ENCODE results near the gene SLC8A1.

SLC8A1 gene

DNA sequence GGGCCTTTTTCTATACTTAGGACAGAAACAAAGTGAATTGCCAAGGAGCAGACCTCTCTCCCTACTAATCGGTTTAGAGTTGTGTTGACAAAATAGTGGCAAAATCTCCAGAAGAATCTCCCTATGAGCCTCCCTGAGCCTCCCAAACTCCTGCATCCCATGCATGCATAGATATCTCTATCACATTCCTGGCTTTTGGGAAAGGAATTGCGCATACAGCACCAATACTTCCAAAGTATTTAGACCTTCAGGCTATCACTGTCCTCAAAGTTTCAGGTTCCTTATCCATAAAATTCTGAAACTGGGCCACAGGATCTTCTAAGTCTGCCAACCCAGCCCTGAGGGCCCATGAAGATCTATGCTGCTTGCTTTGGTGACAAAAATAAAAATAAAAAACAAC, 152.1 kb downstream of the SLC8A1 start:
- DNase-seq, result no peak

DNA sequence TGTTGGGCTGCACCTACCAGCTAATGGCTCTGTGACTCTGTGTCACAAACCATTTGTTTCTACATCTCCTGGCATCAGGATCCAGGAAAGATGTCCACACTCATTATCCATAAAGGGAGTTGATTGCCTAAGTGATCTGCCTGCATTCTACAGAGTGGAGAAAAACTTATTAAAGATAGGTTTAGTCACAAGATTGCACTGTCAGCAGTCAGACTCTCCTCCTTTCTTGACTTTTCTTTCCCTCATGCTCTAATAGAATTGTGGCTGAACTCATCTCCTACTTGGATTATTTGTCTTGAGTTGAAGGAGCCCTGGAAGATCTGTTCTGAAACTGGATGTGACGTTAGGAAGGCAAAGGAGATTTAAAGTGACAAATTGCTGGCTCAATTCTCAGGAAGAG, 152.7 kb downstream of the SLC8A1 start:
- no peak for DNase-seq

DNA sequence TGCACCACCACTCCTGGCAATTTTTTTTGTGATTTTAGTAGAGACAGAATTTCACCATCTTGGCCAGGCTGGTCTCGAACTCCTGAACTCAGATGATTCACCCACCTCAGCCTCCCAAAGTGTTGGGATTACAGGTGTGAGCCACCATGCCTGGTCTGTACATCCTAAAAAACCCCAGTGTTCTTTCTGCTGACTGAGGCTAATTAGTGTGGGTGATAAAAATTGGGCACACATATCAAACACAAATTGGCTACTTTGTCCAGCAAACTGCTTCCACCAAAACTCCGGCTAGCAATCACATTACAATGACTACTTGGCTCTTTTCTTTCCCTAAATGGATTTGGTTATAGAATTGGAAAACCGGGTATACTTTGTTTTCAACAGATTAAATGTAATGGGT, 153.9 kb downstream of the SLC8A1 start:
- DNase-seq, result no peak

DNA sequence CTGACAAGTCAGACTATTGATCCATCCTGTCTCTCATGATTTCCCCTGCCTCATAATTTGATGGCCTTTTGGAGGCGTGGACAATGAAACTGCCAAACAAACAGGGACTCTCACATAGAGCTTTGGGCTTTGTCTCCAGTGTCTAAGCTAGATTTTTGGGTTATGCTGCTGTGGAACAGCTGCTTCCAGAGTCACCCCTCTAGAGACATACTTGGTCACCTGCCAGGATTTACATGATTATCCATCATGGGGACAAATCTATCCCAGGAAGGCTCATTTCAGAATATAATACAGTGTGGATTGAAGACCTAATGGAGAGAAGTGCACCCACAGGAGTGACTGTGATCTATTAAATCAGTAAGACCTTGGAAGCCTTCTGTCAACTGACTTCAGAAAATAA, 159.6 kb downstream of the SLC8A1 start:
- no peak for DNase-seq

DNA sequence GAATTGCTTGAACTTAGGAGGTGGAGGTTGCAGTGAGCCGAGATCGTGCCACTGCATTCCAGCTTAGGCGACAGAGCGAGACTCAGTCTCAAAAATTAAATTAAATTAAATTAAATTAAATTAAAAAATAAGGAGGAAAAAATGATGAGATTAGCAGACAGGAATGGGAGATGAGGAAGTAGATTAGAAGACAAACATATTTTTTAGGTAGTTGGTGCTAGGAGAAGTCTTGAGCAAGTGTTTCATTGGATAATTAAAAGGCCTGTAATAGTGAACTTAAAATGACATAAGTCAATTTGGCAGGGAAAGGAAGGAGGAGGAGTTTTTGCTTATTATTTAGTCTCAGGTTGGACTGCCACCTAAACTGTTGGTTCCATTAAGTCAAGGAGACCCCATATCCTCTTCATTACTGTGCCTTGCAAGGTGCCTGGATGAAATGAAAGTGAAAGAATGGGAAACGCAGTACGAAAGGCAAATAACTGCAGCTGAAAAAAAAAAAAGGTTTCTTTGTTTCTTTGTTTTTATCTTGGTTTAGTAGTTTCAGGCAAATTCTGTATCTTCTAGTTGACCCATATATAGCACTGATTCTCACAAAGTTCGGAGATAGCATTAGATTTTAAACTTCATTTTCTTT, 162.0 kb downstream of the SLC8A1 start:
- no peak for DNase-seq

DNA sequence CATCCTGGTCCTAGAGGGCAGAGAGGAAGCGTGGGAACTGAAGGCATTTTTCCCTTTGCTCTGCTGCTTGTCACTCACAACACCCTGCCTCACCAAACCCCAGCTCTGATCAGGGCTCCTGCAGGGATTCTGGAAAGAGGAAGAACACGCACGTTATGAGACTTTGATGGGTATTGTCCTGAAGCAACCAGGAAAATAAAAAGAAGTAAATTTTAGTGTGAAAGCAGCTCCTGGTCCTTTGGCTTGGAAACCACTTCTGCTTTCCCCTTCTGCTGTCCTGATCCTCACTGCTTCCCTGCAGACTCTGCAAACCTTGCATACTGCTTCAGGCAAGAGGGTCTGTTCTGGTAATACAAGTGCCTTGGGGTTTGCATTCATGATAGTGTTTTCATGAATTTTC, 164.1 kb downstream of the SLC8A1 start:
- no peak for DNase-seq

DNA sequence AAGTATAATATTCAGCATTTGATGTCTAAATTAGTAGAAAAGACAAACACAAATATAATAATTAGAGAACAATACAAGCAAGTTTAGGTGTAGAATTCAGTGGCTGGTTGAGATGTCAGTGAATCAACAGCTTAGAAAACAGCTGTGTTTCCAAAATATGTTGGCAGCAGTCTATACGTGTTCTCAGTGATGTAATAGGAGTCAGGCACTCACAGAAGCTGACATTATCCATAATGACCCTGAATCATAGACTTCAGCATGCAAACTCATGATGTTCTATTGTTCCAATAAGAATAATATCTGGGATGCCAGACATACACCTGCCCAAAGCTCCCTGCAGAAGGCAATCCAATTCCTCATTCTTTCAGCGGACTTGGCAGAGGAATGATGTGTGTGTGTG, 164.7 kb downstream of the SLC8A1 start:
- no peak for DNase-seq

DNA sequence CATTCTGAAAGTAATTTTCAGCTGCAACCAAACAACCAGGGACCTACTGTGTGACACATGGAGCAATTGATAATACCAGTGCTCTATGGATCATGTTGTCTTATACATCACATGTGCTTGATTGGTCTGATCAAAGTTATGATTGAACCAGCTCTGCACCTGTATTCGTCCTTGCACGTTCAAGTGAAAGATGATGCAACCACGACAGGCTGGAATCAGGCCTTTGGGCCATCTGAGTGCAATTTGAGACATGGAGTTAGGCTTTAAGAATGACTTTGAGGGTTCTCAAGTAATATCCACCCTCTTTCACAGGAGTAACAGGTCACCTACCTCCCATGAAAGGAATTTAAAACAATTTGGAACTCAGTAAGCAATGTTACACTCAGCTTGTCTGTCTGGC, 165.2 kb downstream of the SLC8A1 start:
- no peak for DNase-seq

DNA sequence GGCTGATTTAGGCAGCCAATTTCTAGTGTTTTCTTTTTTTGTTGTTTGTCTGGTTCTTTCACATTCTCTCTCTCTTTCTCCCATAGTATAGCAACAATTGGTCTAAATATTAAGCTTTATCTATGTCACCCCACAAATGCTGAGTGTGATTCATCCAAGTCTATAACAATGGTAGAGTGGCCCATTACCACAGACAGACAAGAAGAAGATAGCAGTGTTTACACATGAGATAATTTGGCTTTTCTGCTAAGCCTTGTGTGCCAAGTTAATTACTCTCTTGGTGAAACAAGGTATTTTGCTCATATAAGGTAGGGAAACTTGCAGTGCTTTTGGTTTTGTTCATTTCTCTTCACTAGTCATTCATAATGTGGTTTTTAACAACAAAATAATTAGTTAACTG, 166.5 kb downstream of the SLC8A1 start:
- DNase-seq, result no peak

DNA sequence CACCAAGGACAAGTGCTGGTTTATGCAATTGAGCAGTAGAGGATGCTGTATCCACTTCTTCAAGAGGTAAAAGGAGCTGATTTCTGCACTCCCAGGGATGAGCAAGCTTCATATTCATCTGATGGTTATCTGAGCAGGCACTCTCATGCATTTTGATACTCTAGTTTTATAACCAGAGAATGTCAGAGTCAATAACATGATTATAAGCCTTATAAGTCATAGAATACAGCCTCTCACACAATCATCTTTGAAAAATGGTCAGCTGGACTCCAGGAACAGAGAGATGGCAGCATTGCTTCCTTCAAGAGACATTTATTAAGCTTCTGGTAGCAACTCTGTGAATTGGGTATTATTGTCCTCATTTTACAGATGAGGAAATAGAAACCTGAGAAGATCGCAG, 167.1 kb downstream of the SLC8A1 start:
- no peak for DNase-seq

DNA sequence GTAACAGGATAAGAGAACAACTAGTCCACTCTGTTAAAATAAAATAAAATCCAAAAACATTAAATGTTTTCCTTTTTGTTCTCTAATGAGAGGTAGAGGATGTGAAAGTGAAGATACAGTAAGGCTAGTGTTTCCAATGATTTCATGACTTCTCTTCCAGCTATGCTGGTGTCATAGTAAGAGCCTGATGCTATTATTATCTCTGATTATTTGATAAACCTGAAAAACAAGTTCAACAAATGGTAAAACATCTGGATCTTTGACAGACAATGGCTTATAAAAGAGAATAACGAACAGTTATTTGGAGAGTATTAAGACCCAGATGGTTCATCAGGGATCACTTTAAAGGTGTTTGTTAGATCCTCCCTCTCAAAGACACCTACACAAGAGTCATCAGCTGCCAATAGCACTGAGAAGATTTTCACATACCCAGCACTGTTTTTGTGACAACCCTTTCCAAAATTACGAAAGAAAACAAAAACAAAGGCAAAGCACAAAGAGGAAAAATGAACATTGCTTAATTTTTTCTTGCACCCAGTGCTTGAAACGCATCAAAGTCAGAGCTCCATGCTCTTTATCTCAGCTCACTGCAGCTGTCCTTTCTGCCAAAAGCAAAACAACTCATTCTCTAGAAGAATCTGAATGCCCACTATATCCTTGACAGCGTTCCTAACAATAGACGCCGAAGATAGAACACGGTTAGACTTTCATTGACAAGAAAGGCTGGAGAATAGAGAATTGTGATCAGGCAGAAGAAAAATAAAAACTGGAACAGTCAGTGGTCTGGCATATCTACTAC, 168.6 kb downstream of the SLC8A1 start:
- DNase-seq, result no peak

DNA sequence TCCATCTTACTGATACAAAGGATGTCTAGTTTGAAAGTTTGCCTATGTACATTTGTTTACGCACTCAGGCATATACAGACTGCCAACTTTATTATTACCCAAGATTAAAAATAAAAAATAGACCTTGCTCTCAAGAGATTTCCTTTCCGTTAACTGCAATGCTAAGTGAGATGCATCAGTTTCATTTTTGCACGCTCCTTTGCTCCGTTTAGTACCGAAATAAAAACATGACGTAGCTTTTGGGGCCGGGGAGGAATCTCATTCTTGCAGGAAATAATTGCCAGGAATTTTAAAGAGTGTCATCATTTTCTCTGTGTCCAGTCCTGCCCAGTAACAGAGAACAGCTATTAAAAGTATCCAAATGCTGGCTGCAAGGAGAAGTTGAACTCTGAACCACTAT, 169.5 kb downstream of the SLC8A1 start:
- DNase-seq, result no peak

DNA sequence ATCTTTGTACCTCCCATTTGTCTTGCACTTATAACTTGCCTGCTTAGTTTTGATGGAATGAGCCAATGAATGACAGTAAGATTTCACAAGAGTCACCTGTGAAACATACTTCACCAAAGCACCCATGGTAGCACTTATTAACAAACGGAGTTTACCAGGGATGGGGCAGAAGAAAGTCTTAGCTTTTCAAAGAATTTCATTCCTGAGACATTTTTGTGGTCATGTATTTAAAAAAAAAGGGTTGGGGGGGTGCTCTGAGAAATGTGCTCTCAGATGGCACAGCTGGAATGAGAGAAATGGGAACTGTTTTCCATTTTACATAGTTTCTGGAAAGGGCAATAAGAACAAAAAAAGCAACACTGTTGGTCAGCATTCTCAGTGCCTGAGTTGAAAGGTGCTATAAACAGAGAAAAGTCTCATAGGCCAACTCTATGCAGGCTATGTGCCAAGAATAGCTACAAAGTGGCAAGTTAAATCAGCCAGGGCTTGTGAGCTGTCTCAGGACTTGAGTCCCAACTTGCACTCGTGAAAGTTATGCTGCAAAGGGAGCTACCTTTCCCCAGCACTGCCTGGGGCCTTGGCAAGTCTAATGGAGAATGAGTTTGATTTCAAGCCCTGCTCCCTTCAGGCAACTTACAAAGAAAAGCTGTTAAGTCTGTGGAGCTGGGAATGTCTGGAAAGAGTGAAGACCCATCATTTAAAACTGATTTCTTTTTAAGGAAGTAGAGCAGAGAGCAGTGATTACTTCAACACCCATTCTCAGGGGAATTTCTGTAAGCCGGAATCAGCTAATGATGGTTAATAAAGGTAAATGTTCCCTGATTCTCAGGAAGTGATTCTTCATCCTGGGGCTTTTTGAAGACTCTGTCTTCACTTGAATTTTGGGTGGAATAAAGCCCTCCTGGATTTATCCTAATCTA, 170.6 kb downstream of the SLC8A1 start:
- no peak for DNase-seq

DNA sequence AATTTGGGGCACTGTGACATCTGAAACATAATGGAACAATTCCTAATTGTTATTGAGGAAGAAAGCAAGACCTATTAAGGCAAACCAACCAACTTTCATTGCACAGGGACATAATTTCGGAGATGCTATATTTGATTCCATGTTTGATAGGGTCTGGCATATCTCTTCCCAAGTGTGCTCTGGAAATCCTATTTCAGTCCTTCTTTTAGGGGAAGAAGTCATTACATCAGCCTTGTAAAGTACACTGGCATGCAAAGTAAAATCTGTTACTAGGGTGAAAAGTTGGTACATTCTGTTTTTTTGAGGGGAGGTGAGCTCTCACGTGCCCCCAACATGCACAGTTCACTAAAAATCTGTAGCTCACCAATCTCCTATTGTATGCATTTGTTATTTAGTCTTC, 172.4 kb downstream of the SLC8A1 start:
- DNase-seq, result no peak

DNA sequence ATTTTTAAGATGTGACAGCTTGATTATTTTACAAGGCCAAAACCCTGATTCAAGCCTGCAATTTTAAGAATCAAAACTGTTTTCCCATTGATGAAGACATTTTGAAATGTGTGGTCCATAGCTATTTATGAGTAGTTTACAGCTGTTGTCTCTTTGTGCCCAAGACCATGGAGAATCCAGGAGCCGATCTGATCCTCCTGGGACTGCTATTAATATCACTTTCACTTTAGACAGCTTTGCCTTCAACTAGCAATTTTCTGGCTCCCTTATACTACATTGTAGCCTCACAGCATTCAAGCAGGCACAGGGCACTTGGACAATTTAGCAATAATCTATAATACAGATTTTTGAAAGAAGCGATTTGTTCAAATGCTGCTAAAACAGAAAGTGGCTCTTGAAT, 172.9 kb downstream of the SLC8A1 start:
- no peak for DNase-seq

DNA sequence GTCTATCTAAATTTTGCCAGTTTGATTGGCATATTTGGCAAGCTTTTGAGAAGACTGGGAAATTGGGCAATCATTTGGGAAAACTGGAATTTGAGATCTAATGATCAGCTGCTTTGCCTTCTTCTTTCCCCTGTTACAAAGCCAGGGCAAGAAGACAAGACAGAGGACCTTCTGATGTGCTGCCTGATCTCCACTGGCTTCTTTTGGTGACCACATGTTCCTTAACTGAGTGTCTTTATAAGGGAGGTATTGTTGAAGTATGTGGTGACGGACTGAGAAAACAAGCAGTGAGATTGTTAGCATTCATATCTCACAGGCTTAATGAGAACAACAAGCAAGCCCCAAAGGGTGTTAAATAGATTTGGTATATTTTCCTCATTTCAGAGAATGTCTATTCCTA, 175.8 kb downstream of the SLC8A1 start:
- DNase-seq, result no peak

DNA sequence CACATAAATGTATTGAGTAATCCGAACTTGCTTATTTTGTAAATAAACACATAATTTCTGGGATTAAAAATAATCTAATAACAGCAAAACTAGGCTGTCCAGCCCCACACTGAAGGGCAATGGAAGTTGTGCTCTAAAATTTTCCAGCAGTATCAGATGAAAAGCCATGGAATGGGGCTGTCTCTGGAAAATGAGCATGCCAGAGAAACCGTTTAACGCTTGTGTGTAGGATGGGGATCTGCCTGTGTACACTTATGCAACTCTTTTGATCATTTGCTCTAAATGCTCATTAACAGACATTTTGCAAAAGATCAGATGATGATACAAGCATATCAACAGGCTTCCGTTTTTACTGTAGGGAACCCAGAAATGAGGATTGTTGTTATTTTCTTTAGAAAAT, 177.6 kb downstream of the SLC8A1 start:
- DNase-seq, result no peak

DNA sequence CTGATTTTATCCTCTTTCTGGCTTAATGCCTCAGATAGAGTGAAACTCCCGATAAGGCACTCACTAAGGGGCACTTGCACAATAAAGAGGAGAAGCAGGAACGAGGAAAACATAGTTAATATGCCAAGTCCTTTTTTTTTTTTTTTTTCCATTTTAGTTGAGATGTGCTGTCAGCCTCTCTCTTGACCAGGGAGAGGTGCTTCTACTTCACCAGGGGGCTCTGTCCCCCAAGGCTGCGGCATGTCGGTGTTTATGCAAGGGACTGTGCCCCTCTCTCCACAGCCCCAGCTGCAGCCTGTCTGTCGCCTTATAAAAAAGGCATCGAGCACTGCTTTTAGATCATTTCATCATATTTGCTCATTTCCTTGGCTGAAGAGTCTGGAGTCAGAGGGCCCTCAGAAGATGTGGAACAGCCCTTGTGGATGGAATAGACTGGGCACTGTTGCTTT, 178.1 kb downstream of the SLC8A1 start:
- no peak for DNase-seq

DNA sequence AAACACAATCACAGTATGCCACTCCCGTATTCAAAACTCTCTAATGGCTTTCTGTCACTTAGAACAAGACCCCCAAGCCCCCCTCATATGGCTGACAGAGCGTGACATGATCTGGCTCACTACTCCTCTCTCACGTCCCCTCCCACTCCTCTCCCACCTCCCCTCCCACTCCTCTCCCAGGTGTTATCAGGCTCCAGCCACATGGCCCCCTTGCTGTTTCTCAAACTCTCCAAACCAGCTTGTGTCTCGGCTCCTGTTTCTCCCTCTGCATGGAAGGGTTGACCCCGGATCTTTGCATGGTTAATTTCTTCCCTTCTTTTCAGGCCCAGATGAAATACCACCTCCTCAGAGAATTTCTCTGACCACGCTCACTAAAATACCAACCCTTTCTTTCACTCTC, 180.8 kb downstream of the SLC8A1 start:
- DNase-seq, result no peak

DNA sequence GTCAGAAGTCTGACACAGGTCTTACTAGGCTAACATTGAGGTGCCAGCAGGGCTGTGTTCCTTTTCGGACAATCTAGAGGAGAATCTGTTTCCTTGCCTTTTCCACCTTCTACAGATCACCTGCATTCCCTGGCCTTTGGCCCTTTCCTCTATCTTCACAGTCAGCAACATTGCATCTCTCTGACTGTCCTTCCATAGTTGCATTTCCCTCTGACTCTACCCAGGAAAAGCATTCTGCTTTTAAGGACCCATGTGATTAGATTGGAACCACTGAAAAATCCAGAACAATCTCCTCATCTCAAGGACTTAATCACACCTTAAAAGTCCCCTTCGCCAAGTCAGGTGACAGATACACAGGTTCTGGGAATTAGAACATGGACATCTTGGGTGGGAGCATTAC, 181.5 kb downstream of the SLC8A1 start:
- no peak for DNase-seq

DNA sequence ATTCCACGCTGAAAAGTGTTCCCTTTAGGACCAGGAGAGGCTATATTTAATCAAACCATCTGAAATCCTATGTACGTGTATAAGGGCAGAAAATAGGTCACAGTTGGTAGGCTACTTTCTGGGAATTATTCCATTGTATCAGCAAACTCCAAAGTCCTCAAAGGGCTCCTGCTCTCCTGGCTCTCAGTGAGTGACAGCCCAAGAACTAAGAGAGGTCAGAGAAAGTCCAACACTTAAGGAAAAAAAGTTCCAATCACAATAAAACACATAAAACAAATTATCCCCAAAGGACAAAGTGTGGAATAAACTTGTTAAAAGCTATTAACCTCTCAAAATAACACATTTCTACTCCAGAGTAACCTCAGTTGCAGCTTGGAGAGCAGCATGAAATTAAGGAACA, 183.3 kb downstream of the SLC8A1 start:
- DNase-seq, result no peak

DNA sequence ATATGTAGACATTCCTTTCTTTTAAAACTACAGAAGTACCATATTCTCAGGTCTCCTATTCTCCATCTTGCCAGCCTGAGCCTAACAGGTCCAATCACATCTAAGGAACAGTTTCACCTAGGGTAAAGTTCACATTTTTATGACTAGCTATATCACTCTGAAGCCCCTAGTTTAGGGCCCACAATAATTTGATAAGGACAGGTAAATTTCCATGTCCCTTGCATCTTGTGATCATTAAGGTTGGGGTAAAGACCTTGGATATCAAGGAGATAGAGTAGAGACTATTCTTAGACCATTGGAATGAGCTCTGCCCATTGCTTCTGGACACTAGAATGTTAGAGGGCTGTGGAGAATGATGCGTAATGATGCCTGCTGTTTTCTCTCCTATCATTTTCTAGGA, 185.7 kb downstream of the SLC8A1 start:
- DNase-seq, result no peak

DNA sequence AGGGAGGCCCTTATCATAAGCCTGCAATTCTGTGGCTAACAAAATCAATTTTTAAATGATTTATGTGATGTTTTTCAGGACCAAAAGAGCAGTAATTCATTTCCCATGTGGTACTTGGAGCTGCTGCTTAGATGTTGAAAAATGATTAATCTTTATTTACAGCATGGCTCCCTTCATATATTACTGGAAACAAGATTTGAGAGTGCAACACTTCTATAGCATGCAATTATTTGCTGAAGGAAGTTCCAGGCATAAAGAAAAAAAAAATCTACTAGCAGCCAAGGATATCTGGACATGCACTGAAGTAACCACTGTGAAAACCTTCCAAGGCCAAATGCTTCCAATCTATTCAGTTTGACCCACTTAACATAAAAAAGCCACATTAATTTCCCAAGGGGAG, 186.3 kb downstream of the SLC8A1 start:
- DNase-seq, result no peak

DNA sequence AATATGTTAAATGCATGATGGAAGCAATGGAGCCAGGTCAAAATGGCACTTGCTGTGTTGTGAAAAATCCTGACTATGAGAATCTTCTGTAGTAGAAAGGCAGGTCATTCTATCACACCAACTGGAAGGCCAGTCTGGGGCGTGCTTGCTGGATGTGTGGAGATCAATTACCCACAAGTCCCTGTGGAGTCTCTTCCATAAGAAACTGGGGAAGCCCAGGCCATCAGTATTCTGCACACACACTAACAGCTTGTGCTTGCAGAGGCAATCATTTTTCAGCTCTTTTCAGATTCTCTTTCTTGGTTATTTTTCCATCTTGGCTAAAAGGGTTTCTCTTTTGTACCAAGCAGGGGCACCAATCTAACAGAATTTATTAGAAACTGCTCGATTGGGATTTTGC, 190.8 kb downstream of the SLC8A1 start:
- no peak for DNase-seq
